ENCODE data around the gene RPS2. TPM values are rescaled to one million over a fixed set of nuclear protein-coding genes. Genes with fewer than 3 reads are reported as not detected.

RPS2 gene
- total and polyA plus RNA-seq, 4 donors = 682 to 1,957 (median 1,591) TPM

DNA sequence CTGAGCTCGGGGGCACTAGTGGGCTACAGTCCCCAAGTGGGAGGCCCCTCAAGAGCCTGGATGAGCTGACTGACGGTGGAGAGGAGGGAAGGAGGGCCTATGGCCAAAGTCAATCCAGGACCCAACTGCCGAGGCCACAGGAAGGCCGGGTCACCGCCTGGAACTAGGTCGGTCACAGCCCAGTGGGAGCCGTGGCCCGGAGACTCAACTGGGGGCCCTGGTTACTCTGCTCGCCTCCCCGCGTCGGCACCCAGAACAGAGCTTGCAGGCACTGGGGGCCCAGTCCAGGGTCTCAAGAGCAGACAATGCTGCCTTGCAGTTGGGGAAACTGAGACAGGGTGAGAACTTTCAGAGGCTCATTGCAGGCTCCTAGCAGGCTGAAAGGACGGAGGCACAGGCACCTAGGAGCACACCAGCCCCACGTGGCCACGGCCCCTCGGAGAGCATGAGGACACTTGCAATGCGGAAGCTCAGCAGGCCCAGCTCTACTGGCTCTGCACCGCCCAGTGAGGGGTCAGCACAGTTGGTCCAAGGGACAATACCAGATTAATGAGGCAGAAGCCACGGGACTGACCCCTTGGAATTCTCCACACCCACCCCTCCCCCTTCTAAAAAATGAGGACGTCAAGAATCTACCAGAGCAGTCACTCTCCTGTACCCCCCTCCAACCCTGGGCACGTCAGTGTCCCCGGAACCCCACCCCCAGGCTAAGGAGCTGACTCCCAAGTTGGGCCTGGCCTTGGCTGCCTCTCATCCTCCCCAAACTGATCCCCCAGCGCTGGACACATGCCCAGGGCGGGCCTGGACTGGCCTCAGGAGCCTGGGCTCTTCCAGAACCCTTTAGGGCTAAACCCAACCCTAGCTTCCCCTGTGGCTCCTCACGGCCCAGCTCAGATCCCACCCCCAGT is 48.6 kb downstream of the RPS2 start:
- no peaks in the 10 kb centered on the region for H3K9me3 ChIP-seq (ENCODE audit: control insufficient read depth, insufficient read depth, low read length)
- no peak overlapping the region for H3K27ac ChIP-seq (ENCODE audit: low read depth, low read length)
- H3K4me3 ChIP-seq (ENCODE audit: low read depth, low read length) = no peak overlapping the region
- no peak for DNase-seq (ENCODE audit: low read depth in 4 of 6, low spot score in 6 of 6)
- no peaks in the 10 kb centered on the region for H3K36me3 ChIP-seq (ENCODE audit: control insufficient read depth, insufficient read depth, low read length)
- peaks cover 15% of the 10 kb centered on the region for H3K4me1 ChIP-seq (ENCODE audit: control insufficient read depth, insufficient read depth, low read length)
- H3K27me3 ChIP-seq (ENCODE audit: control insufficient read depth, insufficient read depth, low read length) = peaks cover 68% of the 10 kb centered on the region
- 53% methylated on average over 25 of the region's 25 CpGs for WGBS (ENCODE audit: insufficient coverage)

GRCh38 chr16:1914988-1915387 is 49.6 kb downstream of the RPS2 start:
- Histone ChIP-seq H3K9me3 (ENCODE audit: control insufficient read depth, insufficient read depth, low read length) (no peaks in the 10 kb centered on the region), H3K36me3 (ENCODE audit: control insufficient read depth, insufficient read depth, low read length) (no peaks in the 10 kb centered on the region), H3K27me3 (ENCODE audit: control insufficient read depth, insufficient read depth, low read length) (peaks cover 58% of the 10 kb centered on the region), H3K27ac (ENCODE audit: low read depth, low read length) (no peak overlapping the region), H3K4me1 (ENCODE audit: control insufficient read depth, insufficient read depth, low read length) (peaks cover 10% of the 10 kb centered on the region), H3K4me3 (ENCODE audit: low read depth, low read length) (no peak overlapping the region)
- 24% methylated on average over 6 of the region's 8 CpGs for WGBS (ENCODE audit: insufficient coverage)
- no peak for DNase-seq (ENCODE audit: low read depth in 4 of 6, low spot score in 6 of 6)

DNA sequence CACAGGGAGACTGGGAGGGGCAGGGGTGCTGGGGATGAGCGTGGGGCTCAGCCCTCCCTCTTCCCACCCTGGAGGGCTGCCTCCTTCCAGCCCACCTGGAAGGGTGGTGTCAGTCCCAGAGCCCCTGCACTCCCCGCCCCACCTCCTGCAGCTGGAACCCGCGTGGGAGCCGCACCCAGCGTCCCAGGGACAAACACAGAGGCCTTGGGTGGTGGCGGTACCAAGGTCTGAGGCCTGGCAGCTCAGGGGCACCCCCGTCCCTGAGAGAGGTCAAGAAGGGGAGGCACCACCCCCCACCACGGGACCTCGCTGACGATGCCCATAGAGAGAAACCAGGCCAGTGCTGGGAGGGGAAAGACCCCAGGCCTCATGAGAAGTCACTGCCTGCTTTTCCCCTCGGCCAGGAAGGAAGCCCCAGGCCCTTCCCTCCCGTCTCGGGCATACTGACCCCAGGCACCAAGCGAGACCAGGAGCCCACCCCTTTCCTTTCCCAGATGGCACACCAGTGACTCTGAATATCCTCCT is 50.5 kb downstream of the RPS2 start:
- WGBS (ENCODE audit: insufficient coverage) = 39% methylated on average over 8 of the region's 15 CpGs
- Histone ChIP-seq H3K4me1 (ENCODE audit: control insufficient read depth, insufficient read depth, low read length) (peaks cover 10% of the 10 kb centered on the region), H3K4me3 (ENCODE audit: low read depth, low read length) (no peak overlapping the region), H3K27ac (ENCODE audit: low read depth, low read length) (no peak overlapping the region), H3K27me3 (ENCODE audit: control insufficient read depth, insufficient read depth, low read length) (peaks cover 50% of the 10 kb centered on the region), H3K9me3 (ENCODE audit: control insufficient read depth, insufficient read depth, low read length) (no peaks in the 10 kb centered on the region), H3K36me3 (ENCODE audit: control insufficient read depth, insufficient read depth, low read length) (no peaks in the 10 kb centered on the region)
- no peak for DNase-seq (ENCODE audit: low read depth in 4 of 6, low spot score in 6 of 6)

DNA sequence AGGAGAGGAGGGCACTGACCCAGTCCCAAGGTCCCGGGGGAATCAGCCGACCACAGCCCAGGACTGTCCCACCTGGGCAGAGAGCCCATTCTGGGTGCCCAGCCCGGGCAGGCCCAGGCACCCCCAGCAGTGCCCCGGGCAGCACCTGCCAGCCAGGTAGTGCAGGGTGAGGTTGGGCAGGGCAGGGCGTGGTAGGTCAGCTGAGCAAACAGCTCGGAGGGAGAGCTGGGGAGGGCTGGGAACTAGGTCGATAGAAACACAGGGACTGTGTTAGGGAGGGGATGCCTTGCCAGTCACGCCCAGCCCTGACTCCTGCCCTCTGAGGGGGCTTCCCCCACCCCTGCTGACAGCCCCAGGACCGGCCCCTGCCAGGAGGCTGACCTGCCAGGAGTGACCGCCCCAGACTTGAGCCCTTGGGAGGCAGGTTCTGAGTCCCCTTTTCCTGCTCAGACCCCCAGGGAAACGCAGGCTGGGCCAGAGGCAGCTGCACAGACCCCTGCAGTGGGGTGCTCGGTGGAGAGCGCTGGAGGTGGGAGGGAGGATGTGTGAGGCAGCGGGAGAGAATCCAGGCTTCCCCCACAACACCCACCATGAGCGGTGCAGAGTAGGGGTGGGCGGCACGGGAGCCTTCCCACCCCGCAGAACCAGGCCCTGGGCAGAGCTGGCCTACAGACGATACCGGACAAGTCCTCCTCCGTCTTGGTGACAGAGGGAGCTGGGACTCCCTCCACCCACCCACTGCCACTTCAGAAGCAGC is 51.1 kb downstream of the RPS2 start:
- no peaks in the 10 kb centered on the region for H3K9me3 ChIP-seq (ENCODE audit: control insufficient read depth, insufficient read depth, low read length)
- H3K36me3 ChIP-seq (ENCODE audit: control insufficient read depth, insufficient read depth, low read length) = no peaks in the 10 kb centered on the region
- H3K4me1 ChIP-seq (ENCODE audit: control insufficient read depth, insufficient read depth, low read length) = peaks cover 6% of the 10 kb centered on the region
- H3K27ac ChIP-seq (ENCODE audit: low read depth, low read length) = no peak overlapping the region
- H3K4me3 ChIP-seq (ENCODE audit: low read depth, low read length) = no peak overlapping the region
- DNase-seq (ENCODE audit: low read depth in 4 of 6, low spot score in 6 of 6) = no peak
- peaks cover 48% of the 10 kb centered on the region for H3K27me3 ChIP-seq (ENCODE audit: control insufficient read depth, insufficient read depth, low read length)
- 70% methylated on average over 8 of the region's 21 CpGs for WGBS (ENCODE audit: insufficient coverage)

GRCh38 chr16:1912215-1912543 is 52.4 kb downstream of the RPS2 start:
- WGBS (ENCODE audit: insufficient coverage) = 80% methylated on average over 17 of the region's 17 CpGs
- Histone ChIP-seq H3K4me1 (ENCODE audit: control insufficient read depth, insufficient read depth, low read length) (no peaks in the 10 kb centered on the region), H3K9me3 (ENCODE audit: control insufficient read depth, insufficient read depth, low read length) (no peaks in the 10 kb centered on the region), H3K4me3 (ENCODE audit: low read depth, low read length) (no peak overlapping the region), H3K27me3 (ENCODE audit: control insufficient read depth, insufficient read depth, low read length) (peaks cover 43% of the 10 kb centered on the region), H3K36me3 (ENCODE audit: control insufficient read depth, insufficient read depth, low read length) (no peaks in the 10 kb centered on the region), H3K27ac (ENCODE audit: low read depth, low read length) (no peak overlapping the region)
- no peak for DNase-seq (ENCODE audit: low read depth in 4 of 6, low spot score in 6 of 6)

Small RNA genes within 50 kb of the gene (small RNA-seq; reads per million reads assigned to genes)
- gene AC005363.2 (ENCODE audit: low replicate concordance) = not detected
- gene RN7SL219P (ENCODE audit: low replicate concordance) = not detected
- gene SNORA10 (ENCODE audit: low replicate concordance) = not detected
- not detected for gene SNORA64 (ENCODE audit: low replicate concordance)

Other genes with a start within 250 kb of the RPS2 start
- gene NME3, start 193.3 kb downstream of the RPS2 start, total RNA-seq = 10 to 100 TPM; 21.6 to 76.7 TPM
- 10 to 100 TPM; 83.2 to 86.2 TPM for gene NME3, start 193.3 kb downstream of the RPS2 start, polyA plus RNA-seq (ENCODE audit: insufficient read length in 2 of 2)
- 10 to 100 TPM in 1 of 2 donors, 1 to 10 TPM in 1; 6.5 to 15.0 TPM for gene EME2, start 192.0 kb downstream of the RPS2 start, total RNA-seq
- gene EME2, start 192.0 kb downstream of the RPS2 start, polyA plus RNA-seq (ENCODE audit: insufficient read length in 2 of 2) = 10 to 100 TPM; 17.8 to 20.7 TPM
- 10 to 100 TPM; 22.9 to 76.7 TPM for gene MRPS34, start 191.7 kb downstream of the RPS2 start, total RNA-seq
- gene MRPS34, start 191.7 kb downstream of the RPS2 start, polyA plus RNA-seq (ENCODE audit: insufficient read length in 2 of 2) = 10 to 100 TPM; 80.8 to 86.5 TPM
- 10 to 100 TPM; 25.8 to 55.5 TPM for gene SPSB3, start 182.3 kb downstream of the RPS2 start, total RNA-seq
- gene SPSB3, start 182.3 kb downstream of the RPS2 start, polyA plus RNA-seq (ENCODE audit: insufficient read length in 2 of 2) = 10 to 100 TPM; 49.3 to 55.6 TPM
- 10 to 100 TPM; 24.7 to 64.4 TPM for gene NUBP2, start 181.9 kb downstream of the RPS2 start, total RNA-seq
- gene NUBP2, start 181.9 kb downstream of the RPS2 start, polyA plus RNA-seq (ENCODE audit: insufficient read length in 2 of 2) = 10 to 100 TPM; 71.1 to 80.4 TPM
- gene IGFALS, start 171.1 kb downstream of the RPS2 start, total RNA-seq = under 1 TPM in 1 of 2 donors, not detected in 1; 0.39 TPM
- gene IGFALS, start 171.1 kb downstream of the RPS2 start, polyA plus RNA-seq (ENCODE audit: insufficient read length in 2 of 2) = 1 to 10 TPM in 1 of 2 donors, under 1 TPM in 1; 0.33 to 1.3 TPM
- gene HAGH, start 138.0 kb downstream of the RPS2 start, total RNA-seq = 10 to 100 TPM; 68.6 to 84.1 TPM
- gene HAGH, start 138.0 kb downstream of the RPS2 start, polyA plus RNA-seq (ENCODE audit: insufficient read length in 2 of 2) = 10 to 100 TPM; 97.6 to 99.3 TPM
- 10 to 100 TPM; 35.6 to 38.5 TPM for gene FAHD1, start 137.6 kb downstream of the RPS2 start, total RNA-seq
- 10 to 100 TPM; 29.8 to 39.0 TPM for gene FAHD1, start 137.6 kb downstream of the RPS2 start, polyA plus RNA-seq (ENCODE audit: insufficient read length in 2 of 2)
- 1 to 10 TPM in 1 of 2 donors, under 1 TPM in 1; 0.83 to 2.6 TPM for gene MEIOB, start 92.7 kb downstream of the RPS2 start, total RNA-seq
- 1 to 10 TPM; 1.4 to 1.7 TPM for gene MEIOB, start 92.7 kb downstream of the RPS2 start, polyA plus RNA-seq (ENCODE audit: insufficient read length in 2 of 2)
- gene HS3ST6, start 46.4 kb downstream of the RPS2 start, total RNA-seq = not detected
- not detected for gene HS3ST6, start 46.4 kb downstream of the RPS2 start, polyA plus RNA-seq (ENCODE audit: insufficient read length in 2 of 2)
- gene MSRB1, start 21.6 kb downstream of the RPS2 start, total RNA-seq = 10 to 100 TPM; 10.0 to 10.3 TPM
- gene MSRB1, start 21.6 kb downstream of the RPS2 start, polyA plus RNA-seq (ENCODE audit: insufficient read length in 2 of 2) = 10 to 100 TPM; 24.5 to 25.8 TPM
- gene RPL3L, start 10.1 kb downstream of the RPS2 start, total RNA-seq = under 1 TPM in 1 of 2 donors, not detected in 1; 0.06 TPM
- gene RPL3L, start 10.1 kb downstream of the RPS2 start, polyA plus RNA-seq (ENCODE audit: insufficient read length in 2 of 2) = under 1 TPM in 1 of 2 donors, not detected in 1; 0.32 TPM
- 100 to 1,000 TPM in 1 of 2 donors, 10 to 100 TPM in 1; 78.7 to 146 TPM for gene NDUFB10, start 5.3 kb downstream of the RPS2 start, total RNA-seq
- 100 to 1,000 TPM; 170 to 178 TPM for gene NDUFB10, start 5.3 kb downstream of the RPS2 start, polyA plus RNA-seq (ENCODE audit: insufficient read length in 2 of 2)
- not detected for gene RNF151, start 2.0 kb upstream of the RPS2 start, total RNA-seq
- gene RNF151, start 2.0 kb upstream of the RPS2 start, polyA plus RNA-seq (ENCODE audit: insufficient read length in 2 of 2) = not detected
- 10 to 100 TPM; 12.9 to 31.4 TPM for gene TBL3, start 7.2 kb upstream of the RPS2 start, total RNA-seq
- 10 to 100 TPM; 32.1 to 39.0 TPM for gene TBL3, start 7.2 kb upstream of the RPS2 start, polyA plus RNA-seq (ENCODE audit: insufficient read length in 2 of 2)
- under 1 TPM; 0.40 to 0.72 TPM for gene NOXO1, start 16.6 kb upstream of the RPS2 start, total RNA-seq
- gene NOXO1, start 16.6 kb upstream of the RPS2 start, polyA plus RNA-seq (ENCODE audit: insufficient read length in 2 of 2) = 1 to 10 TPM; 1.6 to 1.7 TPM
- 10 to 100 TPM in 1 of 2 donors, 1 to 10 TPM in 1; 7.2 to 24.3 TPM for gene GFER, start 19.4 kb upstream of the RPS2 start, total RNA-seq
- 10 to 100 TPM; 34.0 to 36.1 TPM for gene GFER, start 19.4 kb upstream of the RPS2 start, polyA plus RNA-seq (ENCODE audit: insufficient read length in 2 of 2)
- 10 to 100 TPM; 20.1 to 71.0 TPM for gene SYNGR3, start 25.1 kb upstream of the RPS2 start, total RNA-seq
- 100 to 1,000 TPM; 109 to 111 TPM for gene SYNGR3, start 25.1 kb upstream of the RPS2 start, polyA plus RNA-seq (ENCODE audit: insufficient read length in 2 of 2)
- gene ZNF598, start 45.0 kb upstream of the RPS2 start, total RNA-seq = 1 to 10 TPM; 5.4 to 8.2 TPM
- 10 to 100 TPM; 28.8 to 31.7 TPM for gene ZNF598, start 45.0 kb upstream of the RPS2 start, polyA plus RNA-seq (ENCODE audit: insufficient read length in 2 of 2)
- gene NPW, start 55.0 kb upstream of the RPS2 start, total RNA-seq = 1 to 10 TPM in 1 of 2 donors, under 1 TPM in 1; 0.20 to 2.3 TPM
- 1 to 10 TPM in 1 of 2 donors, under 1 TPM in 1; 0.49 to 4.9 TPM for gene NPW, start 55.0 kb upstream of the RPS2 start, polyA plus RNA-seq (ENCODE audit: insufficient read length in 2 of 2)
- gene NHERF2, start 62.1 kb upstream of the RPS2 start, total RNA-seq = 10 to 100 TPM; 25.6 to 52.0 TPM
- gene NHERF2, start 62.1 kb upstream of the RPS2 start, polyA plus RNA-seq (ENCODE audit: insufficient read length in 2 of 2) = 10 to 100 TPM; 83.5 to 95.7 TPM
- gene NTHL1, start 83.0 kb upstream of the RPS2 start, total RNA-seq = 10 to 100 TPM; 19.7 to 42.1 TPM
- 10 to 100 TPM; 34.3 to 40.1 TPM for gene NTHL1, start 83.0 kb upstream of the RPS2 start, polyA plus RNA-seq (ENCODE audit: insufficient read length in 2 of 2)
- gene TSC2, start 83.2 kb upstream of the RPS2 start, total RNA-seq = 10 to 100 TPM; 39.6 to 65.8 TPM
- gene TSC2, start 83.2 kb upstream of the RPS2 start, polyA plus RNA-seq (ENCODE audit: insufficient read length in 2 of 2) = 100 to 1,000 TPM; 168 to 231 TPM
- gene PKD1, start 171.1 kb upstream of the RPS2 start, total RNA-seq = 10 to 100 TPM; 68.1 to 86.2 TPM
- 100 to 1,000 TPM; 201 to 289 TPM for gene PKD1, start 171.1 kb upstream of the RPS2 start, polyA plus RNA-seq (ENCODE audit: insufficient read length in 2 of 2)
- 1 to 10 TPM; 6.6 to 8.2 TPM for gene RAB26, start 183.8 kb upstream of the RPS2 start, total RNA-seq
- 10 to 100 TPM; 26.8 to 29.8 TPM for gene RAB26, start 183.8 kb upstream of the RPS2 start, polyA plus RNA-seq (ENCODE audit: insufficient read length in 2 of 2)
- gene TRAF7, start 191.0 kb upstream of the RPS2 start, total RNA-seq = 10 to 100 TPM; 20.4 to 43.1 TPM
- gene TRAF7, start 191.0 kb upstream of the RPS2 start, polyA plus RNA-seq (ENCODE audit: insufficient read length in 2 of 2) = 10 to 100 TPM; 59.7 to 62.6 TPM
- gene CASKIN1, start 231.8 kb upstream of the RPS2 start, total RNA-seq = 10 to 100 TPM; 10.4 to 29.4 TPM
- gene CASKIN1, start 231.8 kb upstream of the RPS2 start, polyA plus RNA-seq (ENCODE audit: insufficient read length in 2 of 2) = 10 to 100 TPM; 83.0 to 86.2 TPM
- 10 to 100 TPM; 10.6 to 29.2 TPM for gene MLST8, start 240.6 kb upstream of the RPS2 start, total RNA-seq
- gene MLST8, start 240.6 kb upstream of the RPS2 start, polyA plus RNA-seq (ENCODE audit: insufficient read length in 2 of 2) = 10 to 100 TPM; 76.6 to 80.9 TPM
- gene BRICD5, start 246.0 kb upstream of the RPS2 start, total RNA-seq = 10 to 100 TPM in 1 of 2 donors, 1 to 10 TPM in 1; 5.2 to 13.3 TPM
- gene BRICD5, start 246.0 kb upstream of the RPS2 start, polyA plus RNA-seq (ENCODE audit: insufficient read length in 2 of 2) = 10 to 100 TPM; 21.7 to 30.5 TPM

All from spinal cord (tissue), 10 donors.